GM23248 (cell line): ENCODE measurements around the gene TMEM229B. TPM values are rescaled to one million over a fixed set of nuclear protein-coding genes. Genes with fewer than 3 reads are reported as not detected.

Experiments used
- DNase-seq: peaks from one replicate; pipeline ENCODE4 v3.0.0-alpha.2; 2015
- H2AFZ ChIP-seq: fragments of 200-600 bp; sonication (generic); 2 replicates; pipeline ENCODE4 v1.6.1; 2016; ENCODE audit warnings: antibody characterized with exemption
- H3F3A ChIP-seq: fragments of 200-600 bp; sonication (generic); 2 replicates; pipeline ENCODE4 v1.6.1; 2016; ENCODE audit warnings: mild to moderate bottlenecking, antibody characterized with exemption, mixed run types; ENCODE audit not compliant: insufficient read depth
- H3K27ac ChIP-seq: fragments of 200-600 bp; sonication (generic); 2 replicates; pipeline ENCODE4 v1.5.1; 2016; ENCODE audit warnings: mild to moderate bottlenecking
- H3K27me3 ChIP-seq: fragments of 200-600 bp; sonication (generic); replicated peaks from 2 replicates; pipeline ENCODE4 v1.6.1; 2016; ENCODE audit warnings: mild to moderate bottlenecking; ENCODE audit not compliant: insufficient read depth
- H3K36me3 ChIP-seq: fragments of 200-600 bp; sonication (generic); 2 replicates; pipeline ENCODE4 v1.6.1; 2016; ENCODE audit warnings: low read depth, mild to moderate bottlenecking
- H3K4me1 ChIP-seq: fragments of 200-600 bp; sonication (generic); 2 replicates; pipeline ENCODE4 v1.6.1; 2016; ENCODE audit warnings: mild to moderate bottlenecking; ENCODE audit not compliant: insufficient read depth
- H3K4me2 ChIP-seq: fragments of 200-600 bp; sonication (generic); one replicate; pipeline ENCODE4 v1.6.1; 2016; ENCODE audit warnings: mild to moderate bottlenecking; ENCODE audit not compliant: unreplicated experiment
- H3K4me3 ChIP-seq: fragments of 200-600 bp; sonication (generic); 2 replicates; pipeline ENCODE4 v1.5.1; 2016; ENCODE audit warnings: mild to moderate bottlenecking
- H3K79me2 ChIP-seq: fragments of 200-600 bp; sonication (generic); 2 replicates; pipeline ENCODE4 v1.6.1; 2016; ENCODE audit warnings: mild to moderate bottlenecking; ENCODE audit not compliant: insufficient read depth
- H3K9ac ChIP-seq: fragments of 200-600 bp; sonication (generic); 2 replicates; pipeline ENCODE4 v1.6.1; 2016; ENCODE audit warnings: mild to moderate bottlenecking
- H3K9me2 ChIP-seq: fragments of 200-600 bp; sonication (generic); 2 replicates; pipeline ENCODE4 v1.6.1; 2016; ENCODE audit warnings: mixed run types, mild to moderate bottlenecking, moderate library complexity; ENCODE audit not compliant: insufficient read depth
- H3K9me3 ChIP-seq: fragments of 200-600 bp; sonication (generic); one replicate; pipeline ENCODE4 v1.6.1; 2017; ENCODE audit warnings: low read depth
- H4K20me1 ChIP-seq: fragments of 200-600 bp; sonication (generic); 2 replicates; pipeline ENCODE4 v1.6.0; 2016; ENCODE audit not compliant: insufficient read depth
- EZH2 ChIP-seq: fragments of 200-600 bp; sonication (generic); IDR thresholded peaks from 2 replicates; pipeline ENCODE4 v1.6.1; 2018; ENCODE audit warnings: antibody characterized with exemption, mild to moderate bottlenecking; ENCODE audit not compliant: insufficient read depth, poor library complexity, severe bottlenecking
- EZH2phosphoT487 ChIP-seq: fragments of 200-600 bp; sonication (generic); IDR thresholded peaks from 2 replicates; pipeline ENCODE4 v1.6.1; 2018; ENCODE audit warnings: antibody characterized with exemption, moderate library complexity, mild to moderate bottlenecking, low read depth; ENCODE audit not compliant: insufficient read depth
- WGBS, 2 experiments: methylation state at CpG; one replicate each; pipeline ENCODE4 v1.1.6; 2015 to 2017; ENCODE audit warnings: low lambda C conversion rate in 2 of 2, low coverage in 1 of 2; ENCODE audit errors: missing lambda C conversion rate in 2 of 2; 5-methylcytosine and 5-hydroxymethylcytosine counted together
- in situ Hi-C: fragments of 300-500 bp; cut with MboI; formaldehyde crosslinking; loops from 2 replicates; pipeline ENCODE4 v1.15.0; 2020
- polyA plus RNA-seq: library from polyadenylated mRNA; unstranded; fragments of >200 nt; fragmentation: Nextera tagmentation; extraction: Ambion mirVana; gene quantifications from 2 replicates; pipeline ENCODE4 v1.2.1, GENCODE V29; 2016
- total RNA-seq: library from RNA; depleted of rRNA; stranded (reverse); fragments of >200 nt; shearing (Covaris generic); gene quantifications from 2 replicates; pipeline ENCODE4 v1.2.3, GENCODE V29; 2014

The TMEM229B gene
- total and polyA plus RNA-seq, 2 experiments from 2014 or later = 0.43 to 0.65 TPM

DNA sequence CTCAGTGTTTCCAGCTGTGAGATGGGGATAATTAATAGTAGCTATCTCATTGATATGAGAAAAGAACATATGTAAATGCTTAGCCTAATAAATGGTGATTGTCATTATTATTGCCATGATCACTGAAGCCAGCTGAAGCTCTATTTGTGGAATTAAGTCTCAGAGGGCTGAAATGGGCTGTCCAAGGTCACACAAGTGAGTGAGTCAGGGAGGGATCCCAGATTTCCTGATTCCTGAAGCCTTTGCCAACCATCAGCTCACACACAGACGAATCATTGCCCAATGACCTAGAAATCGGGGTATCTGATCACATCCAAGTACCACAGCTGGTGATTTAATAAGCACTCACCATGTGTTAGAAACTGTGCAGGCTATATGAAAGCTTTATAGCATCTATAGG lies 21.6 kb upstream of the TMEM229B start:
- Histone ChIP-seq H3K27ac (no peak overlapping the region), H3K4me1 (0 out of 2 replicates have a peak, but pooled peaks cover 4% of the 10 kb centered on the region), H3K36me3 (no peaks in the 10 kb centered on the region), H3K9me3 (no peaks in the 10 kb centered on the region), H3K4me3 (no peak overlapping the region), H3F3A (peaks cover 13% of the 10 kb centered on the region), H2AFZ (no peak overlapping the region), H3K9ac (no peak overlapping the region), H3K4me2 (no peak overlapping the region), H4K20me1 (no peaks in the 10 kb centered on the region), H3K9me2 (no peaks in the 10 kb centered on the region), H3K79me2 (no peaks in the 10 kb centered on the region), H3K27me3 (no peaks in the 10 kb centered on the region)
- WGBS, 2 experiments = 7% methylated on average over 2 of the region's 2 CpGs
- no peak for TF ChIP-seq EZH2phosphoT487
- no peak for TF ChIP-seq EZH2
- DNase-seq = peak; percentile 61
- in situ Hi-C loops = no loop called here

- no peaks in the 10 kb centered on the region for H4K20me1 ChIP-seq
- TF ChIP-seq EZH2 = no peak
- no peak for TF ChIP-seq EZH2phosphoT487
- H3K9me2 ChIP-seq = no peaks in the 10 kb centered on the region
- no peaks in the 10 kb centered on the region for H3K36me3 ChIP-seq
- H3K27me3 ChIP-seq = no peaks in the 10 kb centered on the region
- 0 out of 2 replicates have a peak, but pooled peaks cover 4% of the 10 kb centered on the region for H3K4me1 ChIP-seq
- no peak overlapping the region for H2AFZ ChIP-seq
- no peak overlapping the region for H3K4me2 ChIP-seq
- H3K27ac ChIP-seq = no peak overlapping the region
- H3F3A ChIP-seq = peaks cover 13% of the 10 kb centered on the region
- no peaks in the 10 kb centered on the region for H3K9me3 ChIP-seq
- in situ Hi-C loops = no loop called here
- WGBS, 2 experiments = 74 to 78% methylated on average over 3 of the region's 3 CpGs
- no peak for DNase-seq
- no peaks in the 10 kb centered on the region for H3K79me2 ChIP-seq
- no peak overlapping the region for H3K4me3 ChIP-seq
- no peak overlapping the region for H3K9ac ChIP-seq
Measured at GRCh38 chr14:67508956-67509355, 20.4 kb upstream of the TMEM229B start.

GRCh38 chr14:67505254-67505653 lies 16.7 kb upstream of the TMEM229B start:
- in situ Hi-C loops = no loop called here
- Histone ChIP-seq H3K27ac (no peak overlapping the region), H3K79me2 (no peaks in the 10 kb centered on the region), H3F3A (peaks cover under 1% of the 10 kb centered on the region; the same call in 1 of the 2 replicates), H3K9ac (no peak overlapping the region), H4K20me1 (no peaks in the 10 kb centered on the region), H2AFZ (no peak overlapping the region), H3K9me3 (no peaks in the 10 kb centered on the region), H3K9me2 (no peaks in the 10 kb centered on the region), H3K27me3 (0 out of 2 replicates have a peak, but pooled peaks cover 3% of the 10 kb centered on the region), H3K4me2 (no peak overlapping the region), H3K4me3 (no peak overlapping the region), H3K36me3 (no peaks in the 10 kb centered on the region), H3K4me1 (no peaks in the 10 kb centered on the region)
- no peak for DNase-seq
- 54 to 77% methylated on average over 1 of the region's 1 CpG for WGBS, 2 experiments
- TF ChIP-seq EZH2phosphoT487 (no peak), EZH2 (no peak)

DNA sequence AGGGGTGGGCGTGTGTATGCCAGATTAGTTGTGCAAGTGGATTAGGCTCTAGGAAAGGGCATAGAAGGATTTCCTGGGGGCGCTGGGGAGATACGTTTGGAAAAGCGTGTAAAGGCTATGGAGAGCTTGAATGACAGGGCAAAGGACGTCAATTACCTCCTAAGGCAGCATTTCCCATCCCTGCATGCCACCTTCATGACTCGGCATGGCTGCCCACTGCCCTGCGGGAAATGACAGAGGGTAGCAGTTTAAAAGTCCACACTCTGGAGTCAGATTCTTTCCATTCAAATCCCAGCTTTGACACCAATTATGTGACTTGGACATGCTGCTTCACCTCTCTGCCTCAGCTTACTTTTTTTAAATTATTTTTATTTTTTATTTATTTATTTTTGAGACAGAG lies 14.8 kb upstream of the TMEM229B start:
- H3K4me1 ChIP-seq = no peaks in the 10 kb centered on the region
- no peak overlapping the region for H3K4me2 ChIP-seq
- H3F3A ChIP-seq = no peaks in the 10 kb centered on the region
- peaks cover 6% of the 10 kb centered on the region; the same call in 1 of the 2 replicates for H3K27me3 ChIP-seq
- no peak overlapping the region for H3K9ac ChIP-seq
- H3K9me2 ChIP-seq = no peaks in the 10 kb centered on the region
- TF ChIP-seq EZH2 (no peak), EZH2phosphoT487 (no peak)
- no peak overlapping the region for H3K4me3 ChIP-seq
- H3K36me3 ChIP-seq = no peaks in the 10 kb centered on the region
- WGBS, 2 experiments = 78 to 80% methylated on average over 7 of the region's 7 CpGs
- H3K79me2 ChIP-seq = no peaks in the 10 kb centered on the region
- H3K27ac ChIP-seq = no peak overlapping the region
- H2AFZ ChIP-seq = no peak overlapping the region
- in situ Hi-C loops = no loop called here
- no peaks in the 10 kb centered on the region for H3K9me3 ChIP-seq
- DNase-seq = no peak
- H4K20me1 ChIP-seq = no peaks in the 10 kb centered on the region

- Histone ChIP-seq H4K20me1 (no peaks in the 10 kb centered on the region), H3F3A (no peaks in the 10 kb centered on the region), H3K9me3 (no peaks in the 10 kb centered on the region), H3K4me1 (no peaks in the 10 kb centered on the region), H3K9me2 (no peaks in the 10 kb centered on the region), H3K27me3 (peaks cover 11% of the 10 kb centered on the region; the same call in 1 of the 2 replicates), H2AFZ (no peak overlapping the region), H3K4me3 (no peak overlapping the region), H3K4me2 (no peak overlapping the region), H3K36me3 (no peaks in the 10 kb centered on the region), H3K27ac (no peak overlapping the region), H3K9ac (no peak overlapping the region), H3K79me2 (no peaks in the 10 kb centered on the region)
- DNase-seq = no peak
- WGBS, 2 experiments = 81 to 83% methylated on average over 6 of the region's 6 CpGs
- in situ Hi-C loops = no loop called here
- TF ChIP-seq EZH2phosphoT487 = no peak
- TF ChIP-seq EZH2 = no peak
Measured at GRCh38 chr14:67502867-67503266, 14.3 kb upstream of the TMEM229B start.
